Mucosa of descending colon (tissue), 3 donors: Measurements from ENCODE around the gene FOXP2. TPM values are rescaled to one million over a fixed set of nuclear protein-coding genes. Genes with fewer than 3 reads are reported as not detected.
A peak's percentile ranks its signal among the peaks of the same experiment; 100 is the strongest.

Experiments used
- ATAC-seq: fragments of 200-7000 bp; cut with Tn5 transposase; one replicate; pipeline ENCODE4 v1.9.1; 2020; ENCODE audit warnings: mild to moderate bottlenecking, moderate library complexity
- DNase-seq, 3 donors: peaks; one replicate each; pipeline ENCODE4 v3.0.0-alpha.2; 2020
- H3K36me3 ChIP-seq: fragments of 200-600 bp; one replicate; pipeline ENCODE4 v1.8.0; 2021; ENCODE audit warnings: low read depth, mild to moderate bottlenecking
- H3K4me1 ChIP-seq: fragments of 200-600 bp; one replicate; pipeline ENCODE4 v1.8.0; 2021; ENCODE audit warnings: low read depth, mild to moderate bottlenecking
- H3K4me3 ChIP-seq: fragments of 200-600 bp; one replicate; pipeline ENCODE4 v1.8.0; 2021; ENCODE audit warnings: mild to moderate bottlenecking
- H3K9me3 ChIP-seq: fragments of 200-600 bp; one replicate; pipeline ENCODE4 v1.8.0; 2021; ENCODE audit warnings: mild to moderate bottlenecking
- CTCF ChIP-seq: fragments of 200-600 bp; IDR thresholded peaks from one replicate; pipeline ENCODE4 v1.8.0; 2022; ENCODE audit warnings: antibody characterized with exemption, mild to moderate bottlenecking
- intact Hi-C, 2 donors: fragments of 100-400 bp; cut with DNase I in 1 of 2; cut with micrococcal nuclease in 1 of 2; formaldehyde crosslinking; loops; one replicate each; pipeline versions ENCODE4 v1.11.0 to v1.11.1; 2022; cut with DNase I, micrococcal nuclease
- total RNA-seq, 3 donors: library from RNA; stranded (reverse); fragmentation: NEBNext Ultra II Directional in 2 of 3; extraction: Animal tissue kit (Norgen Biotek cat#: 25700) in 2 of 3; gene quantifications; one replicate each; pipeline versions ENCODE4 v1.2.1 to v1.2.4, GENCODE V29; 2021 to 2023
- donor health status: DM: no; HTN: no; CAD: no; lungs with moderate emphysema.
- donor health status: DM: no; HTN: no; CAD: no.
- donor health status: DM: no; HTN: yes; CAD: no.

The FOXP2 gene
- total RNA-seq, 3 donors from 2014 or later = 14.9 to 88.0 (median 17.2) TPM

GRCh38 chr7:114648680-114649079 lies 234.1 kb downstream of the FOXP2 start:
- intact Hi-C loops = no loop called here
- ATAC-seq = no peak

GRCh38 chr7:114649689-114650088 lies 235.1 kb downstream of the FOXP2 start:
- Histone ChIP-seq H3K36me3 (no peaks in the 10 kb centered on the region), H3K4me1 (no peaks in the 10 kb centered on the region), H3K9me3 (no peaks in the 10 kb centered on the region), H3K4me3 (no peak overlapping the region)
- no peak for TF ChIP-seq CTCF
- intact Hi-C loops = no loop called here
- no peak for DNase-seq
- ATAC-seq = no peak

More at GRCh38 chr7:114648680-114649079, 234.1 kb downstream of the FOXP2 start:
- Histone ChIP-seq H3K4me1 (no peaks in the 10 kb centered on the region), H3K4me3 (no peak overlapping the region), H3K9me3 (no peaks in the 10 kb centered on the region), H3K36me3 (no peaks in the 10 kb centered on the region)
- no peak for TF ChIP-seq CTCF
- DNase-seq = no peak

GRCh38 chr7:114650491-114650890 lies 235.9 kb downstream of the FOXP2 start:
- no peaks in the 10 kb centered on the region for H3K9me3 ChIP-seq
- no peak for TF ChIP-seq CTCF
- DNase-seq = no peak
- no peaks in the 10 kb centered on the region for H3K4me1 ChIP-seq
- intact Hi-C loops = no loop called here
- no peak overlapping the region for H3K4me3 ChIP-seq
- no peaks in the 10 kb centered on the region for H3K36me3 ChIP-seq
- ATAC-seq = no peak

GRCh38 chr7:114652041-114652440 lies 237.4 kb downstream of the FOXP2 start:
- Histone ChIP-seq H3K36me3 (no peaks in the 10 kb centered on the region), H3K4me1 (no peaks in the 10 kb centered on the region), H3K9me3 (no peaks in the 10 kb centered on the region), H3K4me3 (no peak overlapping the region)
- ATAC-seq (no peak), DNase-seq (no peak)
- no peak for TF ChIP-seq CTCF
- intact Hi-C loops = no loop called here

GRCh38 chr7:114653364-114654088 lies 238.9 kb downstream of the FOXP2 start:
- H3K4me1 ChIP-seq = no peaks in the 10 kb centered on the region
- no peak overlapping the region for H3K4me3 ChIP-seq
- DNase-seq (no peak), ATAC-seq (peak; percentile 13)
- H3K9me3 ChIP-seq = no peaks in the 10 kb centered on the region
- no peaks in the 10 kb centered on the region for H3K36me3 ChIP-seq
- no peak for TF ChIP-seq CTCF
- intact Hi-C loops = no loop called here
